HFF-Myc (cell line): Measurements from ENCODE around the gene MSL2.
"Not testable (repeated sequence)": the region's sequence is repeated elsewhere in the genome, so short reads cannot be mapped to it uniquely, and the experiment has no call there.

Source experiments
- DNase-seq: peaks from one replicate; pipeline ENCODE4 v3.0.0-alpha.2; 2011; ENCODE audit warnings: low read depth; ENCODE audit errors: extremely low read depth
- H3K4me3 ChIP-seq: replicated peaks from 2 replicates; pipeline ENCODE4 v1.5.1; 2011; ENCODE audit warnings: low read depth, mild to moderate bottlenecking, control low read depth, low read length
- TF ChIP-seq, protein P1 (sequence below): IDR thresholded peaks from 2 replicates; pipeline ENCODE4 v1.5.1; 2012; ENCODE audit warnings: mild to moderate bottlenecking, low read depth, low read length, control low read depth; ENCODE audit errors: missing control alignments

MSL2 gene

DNA sequence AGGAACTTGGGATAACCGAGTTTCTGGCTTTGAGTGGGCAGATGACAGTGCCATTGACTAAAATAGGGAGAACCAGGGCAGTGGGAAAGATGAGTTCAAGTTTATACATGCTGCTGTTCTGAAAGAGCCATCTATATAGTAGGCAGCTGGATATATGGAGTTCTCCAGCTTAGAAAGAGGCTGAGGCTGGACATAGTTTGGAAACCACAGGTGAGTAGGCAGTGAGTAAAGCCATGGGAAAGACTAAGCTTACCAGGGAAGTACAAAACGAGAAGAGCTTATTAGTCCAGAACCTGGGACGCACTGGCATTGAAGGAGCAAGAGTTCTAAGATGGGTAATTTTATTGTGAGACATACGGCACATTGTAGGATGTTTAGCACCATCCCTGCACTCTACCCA, 54.2 kb downstream of the MSL2 start:
- TF ChIP-seq, protein P1, sequence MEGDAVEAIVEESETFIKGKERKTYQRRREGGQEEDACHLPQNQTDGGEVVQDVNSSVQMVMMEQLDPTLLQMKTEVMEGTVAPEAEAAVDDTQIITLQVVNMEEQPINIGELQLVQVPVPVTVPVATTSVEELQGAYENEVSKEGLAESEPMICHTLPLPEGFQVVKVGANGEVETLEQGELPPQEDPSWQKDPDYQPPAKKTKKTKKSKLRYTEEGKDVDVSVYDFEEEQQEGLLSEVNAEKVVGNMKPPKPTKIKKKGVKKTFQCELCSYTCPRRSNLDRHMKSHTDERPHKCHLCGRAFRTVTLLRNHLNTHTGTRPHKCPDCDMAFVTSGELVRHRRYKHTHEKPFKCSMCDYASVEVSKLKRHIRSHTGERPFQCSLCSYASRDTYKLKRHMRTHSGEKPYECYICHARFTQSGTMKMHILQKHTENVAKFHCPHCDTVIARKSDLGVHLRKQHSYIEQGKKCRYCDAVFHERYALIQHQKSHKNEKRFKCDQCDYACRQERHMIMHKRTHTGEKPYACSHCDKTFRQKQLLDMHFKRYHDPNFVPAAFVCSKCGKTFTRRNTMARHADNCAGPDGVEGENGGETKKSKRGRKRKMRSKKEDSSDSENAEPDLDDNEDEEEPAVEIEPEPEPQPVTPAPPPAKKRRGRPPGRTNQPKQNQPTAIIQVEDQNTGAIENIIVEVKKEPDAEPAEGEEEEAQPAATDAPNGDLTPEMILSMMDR, result no peak
- no peak overlapping the region for H3K4me3 ChIP-seq
- no peak for DNase-seq

- TF ChIP-seq, protein P1, result no peak
- DNase-seq, result no peak
- H3K4me3 ChIP-seq, result no peak overlapping the region
Observed at GRCh38 chr3:136141291-136141785, 54.8 kb downstream of the MSL2 start.

DNA sequence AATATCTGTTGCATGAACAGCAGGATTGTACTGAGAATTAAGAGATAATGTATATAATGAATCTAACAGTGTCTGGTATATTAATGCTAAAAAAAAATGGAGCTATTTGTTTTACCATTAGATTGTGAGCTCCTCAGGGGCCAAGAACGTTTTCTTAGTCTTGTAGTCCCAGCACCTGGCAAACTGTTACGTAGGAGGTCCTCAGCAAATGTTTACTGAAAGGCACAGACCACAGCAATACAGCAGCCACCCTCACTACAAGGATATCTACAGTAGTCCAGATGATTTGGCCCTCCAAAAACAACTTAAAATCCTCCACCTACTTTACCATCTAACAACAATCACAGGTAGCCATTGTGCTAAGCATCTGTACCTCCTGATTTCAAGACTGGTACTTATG, 59.7 kb downstream of the MSL2 start:
- TF ChIP-seq, protein P1, result no peak
- DNase-seq, result no peak
- no peak overlapping the region for H3K4me3 ChIP-seq

DNA sequence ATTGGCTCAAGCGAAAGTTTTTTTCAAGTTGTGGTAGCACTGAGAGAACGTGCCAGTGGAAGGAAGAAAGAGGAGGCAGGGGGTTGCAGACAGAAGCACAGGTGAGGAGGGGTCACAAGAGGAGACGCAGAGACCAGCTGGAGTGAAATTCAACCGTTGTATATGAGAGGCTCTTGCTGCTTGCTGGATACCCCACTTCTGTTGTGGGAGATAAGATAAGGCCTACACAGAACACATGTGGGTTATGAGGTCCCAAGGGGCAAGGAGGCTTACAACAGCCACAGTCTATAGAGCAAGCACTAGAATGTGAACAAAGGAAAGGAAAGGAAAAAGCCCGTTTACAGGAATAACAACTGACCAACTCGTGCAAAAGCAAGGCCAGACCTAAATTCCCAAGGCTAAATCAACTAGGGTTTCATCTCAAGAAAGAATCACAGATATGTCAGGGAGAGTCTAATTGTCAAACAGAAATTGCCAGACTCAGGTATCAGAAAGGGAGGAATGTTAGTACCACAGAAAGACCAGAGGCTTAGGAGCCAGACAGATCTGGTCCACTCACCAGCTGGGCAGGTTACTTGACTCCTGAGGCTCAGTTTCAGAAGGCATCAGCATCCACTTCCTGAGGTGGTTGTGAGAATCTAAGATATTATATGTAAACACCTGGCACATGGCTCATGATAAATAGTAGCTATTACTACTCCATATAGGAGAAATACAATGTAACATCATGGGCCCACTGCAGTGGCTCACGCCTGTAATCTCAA, 60.9 kb downstream of the MSL2 start:
- no peak for DNase-seq
- H3K4me3 ChIP-seq, result no peak overlapping the region
- TF ChIP-seq, protein P1, result no peak

- DNase-seq, result no peak
- H3K4me3 ChIP-seq, result no peak overlapping the region
- TF ChIP-seq, protein P1, result no peak
Observed at GRCh38 chr3:136134091-136134490, 62.0 kb downstream of the MSL2 start.

DNA sequence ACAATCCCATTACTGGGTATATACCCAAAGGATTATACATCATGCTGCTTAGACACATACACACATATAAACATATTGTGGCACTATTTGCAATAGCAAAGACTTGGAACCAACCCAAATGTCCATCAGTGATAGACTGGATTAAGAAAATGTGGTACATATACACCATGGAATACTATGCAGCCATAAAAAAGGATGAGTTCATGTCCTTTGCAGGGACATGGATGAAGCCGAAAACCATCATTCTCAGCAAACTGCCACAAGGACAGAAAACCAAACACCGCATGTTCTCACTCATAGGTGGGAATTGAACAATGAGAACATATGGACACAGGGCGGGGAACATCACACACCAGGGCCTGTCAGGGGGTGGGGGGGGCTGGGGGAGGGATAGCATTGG, 64.5 kb downstream of the MSL2 start:
- not testable (repeated sequence) for H3K4me3 ChIP-seq, DNase-seq

DNA sequence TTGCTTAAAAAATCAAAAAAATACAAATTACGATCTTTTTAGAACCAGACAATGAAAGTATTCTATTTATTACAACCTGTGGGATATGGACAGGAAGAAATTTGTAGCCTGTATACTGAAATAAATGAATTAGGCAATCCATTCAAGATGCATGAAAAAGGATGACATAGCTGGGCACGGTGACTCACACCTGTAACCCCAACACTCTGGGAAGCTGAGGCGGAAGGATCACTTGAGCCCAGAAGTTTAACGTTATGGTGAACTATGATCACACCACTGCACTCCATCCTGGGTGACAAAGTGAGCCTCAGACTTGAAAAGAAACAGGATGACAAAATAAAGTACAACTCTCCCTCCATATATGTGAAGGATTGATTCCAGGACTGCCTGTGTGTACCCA, 74.1 kb downstream of the MSL2 start:
- TF ChIP-seq, protein P1, result no peak
- no peak overlapping the region for H3K4me3 ChIP-seq
- DNase-seq, result no peak
